IMR-90 (cell line): Measurements from ENCODE around the gene MED26. TPM values are rescaled to one million over a fixed set of nuclear protein-coding genes. Genes with fewer than 3 reads are reported as not detected.

Source experiments
- ATAC-seq: fragments of 200-7000 bp; cut with Tn5 transposase; 2 replicates; pipeline ENCODE4 v1.9.1; 2020; ENCODE audit warnings: low read depth, mild to moderate bottlenecking, moderate library complexity
- BruUV-seq: library from RNA; stranded (reverse); fragments of 400-500 nt; replicated peaks from 2 replicates; lab custom pipeline; 2021; lab: Mats Ljungman, UMichigan
- CTCF ChIA-PET: fragments of 300-600 bp; formaldehyde crosslinking; extraction: SDS; loops from one replicate; lab custom pipeline; 2021; ENCODE audit warnings: antibody characterized with exemption; lab: Yijun Ruan, JAX
- POLR2A ChIA-PET: fragments of 300-600 bp; sonication (Branson Sonifier 250); formaldehyde crosslinking; loops from one replicate; lab custom pipeline; 2022; ENCODE audit warnings: antibody characterized with exemption; ENCODE audit not compliant: unreplicated experiment; lab: Charles Lee
- DNase-seq: peaks from one replicate; pipeline ENCODE4 v3.0.0; 2013
- H2AFZ ChIP-seq: replicated peaks from 2 replicates; pipeline ENCODE3; 2013; ENCODE audit warnings: low read length, mild to moderate bottlenecking; ENCODE audit not compliant: poor library complexity
- H2AK5ac ChIP-seq: 2 replicates; pipeline ENCODE4 v1.6.1; 2013; ENCODE audit warnings: low read depth, low read length, inconsistent platforms
- H2AK9ac ChIP-seq: replicated peaks from 2 replicates; pipeline ENCODE3; 2013; ENCODE audit warnings: mild to moderate bottlenecking, low read depth, low read length, moderate library complexity; ENCODE audit not compliant: poor library complexity
- H2BK120ac ChIP-seq: 2 replicates; pipeline ENCODE4 v1.6.1; 2013; ENCODE audit warnings: low read depth, low read length, inconsistent platforms
- H2BK15ac ChIP-seq: 3 replicates; pipeline ENCODE4 v1.6.1; 2013; ENCODE audit warnings: low read depth, low read length, inconsistent platforms
- H2BK20ac ChIP-seq: 2 replicates; pipeline ENCODE4 v1.6.1; 2013; ENCODE audit warnings: low read depth, mild to moderate bottlenecking, inconsistent platforms, low read length, moderate library complexity
- H2BK5ac ChIP-seq: 2 replicates; pipeline ENCODE4 v1.6.1; 2013; ENCODE audit warnings: mild to moderate bottlenecking, low read depth, low read length, inconsistent platforms; ENCODE audit not compliant: poor library complexity, severe bottlenecking
- H3K14ac ChIP-seq: replicated peaks from 2 replicates; pipeline ENCODE4 v1.6.1; 2013; ENCODE audit warnings: low read depth, low read length, inconsistent platforms
- H3K18ac ChIP-seq: 2 replicates; pipeline ENCODE4 v1.6.1; 2013; ENCODE audit warnings: low read depth, low read length, control low read depth
- H3K23ac ChIP-seq: 2 replicates; pipeline ENCODE4 v1.6.1; 2013; ENCODE audit warnings: low read depth, low read length, inconsistent platforms
- H3K27ac ChIP-seq: 2 replicates; pipeline ENCODE4 v1.5.1; 2013; ENCODE audit warnings: mild to moderate bottlenecking, control low read depth, low read length; ENCODE audit not compliant: insufficient read depth
- H3K27me3 ChIP-seq: 2 replicates; pipeline ENCODE4 v1.6.1; 2013; ENCODE audit warnings: low read length; ENCODE audit not compliant: control insufficient read depth, insufficient read depth
- H3K36me3 ChIP-seq: 2 replicates; pipeline ENCODE4 v1.6.1; 2013; ENCODE audit warnings: low read length, mixed read lengths; ENCODE audit not compliant: control insufficient read depth, insufficient read depth
- H3K4ac ChIP-seq: 2 replicates; pipeline ENCODE4 v1.6.1; 2013; ENCODE audit warnings: low read depth, low read length, inconsistent platforms
- H3K4me1 ChIP-seq: 2 replicates; pipeline ENCODE4 v1.6.1; 2013; ENCODE audit warnings: low read length, mixed read lengths; ENCODE audit not compliant: control insufficient read depth, insufficient read depth
- H3K4me2 ChIP-seq: 2 replicates; pipeline ENCODE4 v1.6.1; 2013; ENCODE audit warnings: low read depth, mild to moderate bottlenecking, control low read depth, low read length, moderate library complexity
- H3K4me3 ChIP-seq: 2 replicates; pipeline ENCODE4 v1.5.1; 2013; ENCODE audit warnings: low read depth, mild to moderate bottlenecking, control low read depth, low read length, moderate library complexity; ENCODE audit not compliant: insufficient read depth
- H3K56ac ChIP-seq: 2 replicates; pipeline ENCODE4 v1.6.1; 2013; ENCODE audit warnings: low read length, inconsistent platforms; ENCODE audit not compliant: insufficient read depth; ENCODE audit errors: extremely low read depth
- H3K79me1 ChIP-seq, 2 experiments: 2 replicates each; pipeline ENCODE4 v1.6.1; 2013; ENCODE audit warnings: low read length in 2 of 2, inconsistent platforms in 1 of 2, low read depth in 1 of 2
- H3K9ac ChIP-seq: 2 replicates; pipeline ENCODE4 v1.6.1; 2013; ENCODE audit warnings: low read depth, low read length, control low read depth
- H3K9me1 ChIP-seq: 2 replicates; pipeline ENCODE4 v1.6.1; 2013; ENCODE audit warnings: low read length, inconsistent platforms; ENCODE audit not compliant: insufficient read depth
- H3K9me3 ChIP-seq: 2 replicates; pipeline ENCODE4 v1.6.1; 2013; ENCODE audit warnings: low read length; ENCODE audit not compliant: control insufficient read depth, insufficient read depth
- H4K20me1 ChIP-seq: 2 replicates; pipeline ENCODE4 v1.6.1; 2013; ENCODE audit warnings: low read length, inconsistent platforms; ENCODE audit not compliant: insufficient read depth
- H4K5ac ChIP-seq: 2 replicates; pipeline ENCODE4 v1.6.1; 2013; ENCODE audit warnings: mild to moderate bottlenecking, low read depth, low read length, control low read depth
- H4K8ac ChIP-seq, 2 experiments: 2 replicates each; pipeline ENCODE4 v1.6.1; 2013; ENCODE audit warnings: low read depth in 2 of 2, low read length in 2 of 2, control low read depth in 1 of 2, inconsistent platforms in 1 of 2
- H4K91ac ChIP-seq: 2 replicates; pipeline ENCODE4 v1.6.1; 2013; ENCODE audit warnings: low read depth, low read length, inconsistent platforms; ENCODE audit not compliant: insufficient read depth
- BHLHE40 ChIP-seq: fragments of 150-350 bp; IDR thresholded peaks from 2 replicates; pipeline ENCODE4 v1.6.1; 2016; ENCODE audit warnings: mild to moderate bottlenecking, low read depth, low read length
- CEBPB ChIP-seq: IDR thresholded peaks from 2 replicates; pipeline ENCODE4 v1.6.1; 2012; ENCODE audit warnings: low read depth, low read length, improper control_type of control experiment
- CHD1 ChIP-seq: IDR thresholded peaks from 2 replicates; pipeline ENCODE4 v1.6.1; 2012; ENCODE audit warnings: low read depth, low read length, improper control_type of control experiment
- FOS ChIP-seq: fragments of 150-350 bp; IDR thresholded peaks from 2 replicates; pipeline ENCODE4 v1.6.1; 2016; ENCODE audit warnings: low read depth, low read length
- MAFK ChIP-seq: IDR thresholded peaks from 2 replicates; pipeline ENCODE4 v1.6.1; 2012; ENCODE audit warnings: low read depth, low read length, improper control_type of control experiment
- MAZ ChIP-seq: IDR thresholded peaks from 2 replicates; pipeline ENCODE4 v1.6.1; 2012; ENCODE audit warnings: low read depth, mild to moderate bottlenecking, low read length, improper control_type of control experiment, moderate library complexity, borderline replicate concordance
- MXI1 ChIP-seq: IDR thresholded peaks from 2 replicates; pipeline ENCODE4 v1.6.1; 2012; ENCODE audit warnings: low read depth, mild to moderate bottlenecking, low read length, moderate library complexity, borderline replicate concordance
- NFE2L2 ChIP-seq: fragments of 150-350 bp; IDR thresholded peaks from 2 replicates; pipeline ENCODE4 v1.6.1; 2016; ENCODE audit warnings: low read depth, mild to moderate bottlenecking, low read length
- RAD21 ChIP-seq: IDR thresholded peaks from 2 replicates; pipeline ENCODE4 v1.6.1; 2012; ENCODE audit warnings: low read length, improper control_type of control experiment
- RFX5 ChIP-seq: IDR thresholded peaks from 2 replicates; pipeline ENCODE4 v1.8.0; 2012; ENCODE audit warnings: low read depth, mild to moderate bottlenecking, low read length, moderate library complexity
- SMC3 ChIP-seq: fragments of 150-350 bp; IDR thresholded peaks from 2 replicates; pipeline ENCODE4 v1.6.1; 2016; ENCODE audit warnings: low read depth, mild to moderate bottlenecking, antibody characterized with exemption, low read length, moderate library complexity
- WGBS, 2 experiments: methylation state at CpG; one replicate each; pipeline versions ENCODE4 v1.1.5 to v1.1.7; 2013; ENCODE audit warnings: missing lambda C conversion rate in 2 of 2; ENCODE audit not compliant: insufficient read length in 1 of 2; ENCODE audit errors: extremely low coverage in 2 of 2; 5-methylcytosine and 5-hydroxymethylcytosine counted together
- dilution Hi-C: fragments of 300-500 bp; cut with HindIII; formaldehyde crosslinking; loops from one replicate; pipeline ENCODE4 v1.14.3; 2018; ENCODE audit warnings: low sequenced_read_pairs; ENCODE audit not compliant: unreplicated experiment
- in situ Hi-C: fragments of 300-500 bp; cut with MboI; formaldehyde crosslinking; loops from 3 replicates; pipeline ENCODE4 v1.14.3; 2019; ENCODE audit warnings: low sequenced_read_pairs, inconsistent platforms, mixed read lengths
- intact Hi-C: fragments of 100-400 bp; cut with micrococcal nuclease; formaldehyde crosslinking; loops from 2 replicates; pipeline ENCODE4 v1.10.0; 2022
- polyA plus RNA-seq, 3 experiments: library from polyadenylated mRNA; depleted of rRNA; stranded (reverse); fragments of >200 nt; gene quantifications; 2 replicates each; pipeline ENCODE4 v1.2.3, GENCODE V29; 2012; ENCODE audit warnings: low replicate concordance in 1 of 3
- total RNA-seq: library from RNA; depleted of rRNA; stranded (reverse); fragments of >200 nt; gene quantifications from 2 replicates; pipeline ENCODE4 v1.2.3, GENCODE V29; 2012
- TF ChIP-seq, protein P1 (sequence below): fragments of 150-350 bp; IDR thresholded peaks from 2 replicates; pipeline ENCODE4 v1.6.1; 2016; ENCODE audit warnings: low read depth, mild to moderate bottlenecking, low read length, moderate library complexity, borderline replicate concordance
- TF ChIP-seq, protein P2 (sequence below): conservative IDR thresholded peaks from 2 replicates; pipeline ENCODE4 v1.5.1; 2012; ENCODE audit warnings: mild to moderate bottlenecking, low read depth, low read length, improper control_type of control experiment

MED26 gene
- total and polyA plus RNA-seq, 2 of the 4 experiments (the other 2 are of a cell fraction) = 2.0 to 4.0 TPM

DNA sequence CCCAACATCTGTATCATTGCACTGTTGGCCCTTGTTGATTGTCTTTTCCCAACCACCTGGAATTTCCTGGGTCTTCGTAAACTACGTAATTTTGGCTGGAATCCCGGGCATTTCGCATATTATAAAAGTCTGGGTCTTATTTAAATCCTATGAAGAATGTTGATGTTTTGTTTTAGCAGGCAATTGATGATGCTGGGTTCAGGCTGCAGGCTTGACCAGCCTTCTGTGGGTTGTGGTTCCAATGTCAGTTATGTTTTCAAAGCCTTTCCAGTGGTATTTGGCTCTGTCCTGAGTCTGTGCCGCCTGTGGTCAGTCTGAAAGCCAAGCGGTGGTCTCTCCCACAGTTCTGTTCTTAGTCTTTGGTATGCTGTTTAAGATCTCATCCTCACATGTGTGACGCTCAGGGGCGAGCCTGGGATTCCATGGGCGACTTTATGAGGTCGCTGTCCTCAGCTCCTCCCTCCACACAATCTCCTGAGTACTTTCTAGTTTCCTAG, 68.2 kb downstream of the MED26 start:
- Histone ChIP-seq H3K4me1 (no peaks in the 10 kb centered on the region), H3K18ac (no peak overlapping the region), H3K79me1 (peaks cover 11 to 40% of the 10 kb centered on the region in 2 experiments), H3K27ac (no peak overlapping the region), H2AK9ac (no peak overlapping the region), H2AK5ac (no peak overlapping the region), H2AFZ (no peak overlapping the region), H4K20me1 (peaks cover 4% of the 10 kb centered on the region; the same call in 1 of the 2 replicates), H4K8ac (no peak overlapping the region), H2BK5ac (no peak overlapping the region), H2BK20ac (no peak overlapping the region), H3K4ac (no peak overlapping the region), H3K9me3 (no peaks in the 10 kb centered on the region), H4K5ac (no peak overlapping the region), H3K23ac (no peak overlapping the region), H3K27me3 (no peaks in the 10 kb centered on the region), H3K36me3 (peaks cover 53% of the 10 kb centered on the region), H3K9ac (no peak overlapping the region), H3K4me3 (no peak overlapping the region), H2BK120ac (no peak overlapping the region), H3K4me2 (no peak overlapping the region), H4K91ac (no peak overlapping the region), H3K56ac (no peak overlapping the region), H2BK15ac (no peak overlapping the region), H3K9me1 (peaks cover 6% of the 10 kb centered on the region; the same call in 1 of the 2 replicates), H3K14ac (no peak overlapping the region)
- ATAC-seq (no peak), DNase-seq (no peak)
- POLR2A ChIA-PET = no interaction called here
- WGBS, 2 experiments = 96% methylated on average over 4 of the region's 10 CpGs; no CpG with 5 or more reads in 1 of the 2 experiments
- dilution Hi-C loops (no loop called here), in situ Hi-C loops (no loop called here), intact Hi-C loops (no loop called here)
- TF ChIP-seq MAZ = no peak
- no peak for TF ChIP-seq FOS
- TF ChIP-seq NFE2L2 = no peak
- TF ChIP-seq MAFK = no peak
- no peak for TF ChIP-seq CEBPB
- TF ChIP-seq RFX5 = no peak
- TF ChIP-seq, protein P1, sequence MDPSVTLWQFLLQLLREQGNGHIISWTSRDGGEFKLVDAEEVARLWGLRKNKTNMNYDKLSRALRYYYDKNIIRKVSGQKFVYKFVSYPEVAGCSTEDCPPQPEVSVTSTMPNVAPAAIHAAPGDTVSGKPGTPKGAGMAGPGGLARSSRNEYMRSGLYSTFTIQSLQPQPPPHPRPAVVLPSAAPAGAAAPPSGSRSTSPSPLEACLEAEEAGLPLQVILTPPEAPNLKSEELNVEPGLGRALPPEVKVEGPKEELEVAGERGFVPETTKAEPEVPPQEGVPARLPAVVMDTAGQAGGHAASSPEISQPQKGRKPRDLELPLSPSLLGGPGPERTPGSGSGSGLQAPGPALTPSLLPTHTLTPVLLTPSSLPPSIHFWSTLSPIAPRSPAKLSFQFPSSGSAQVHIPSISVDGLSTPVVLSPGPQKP = no peak
- TF ChIP-seq CHD1 = no peak
- no peak for TF ChIP-seq SMC3
- TF ChIP-seq RAD21 = no peak
- TF ChIP-seq MXI1 = no peak
- TF ChIP-seq BHLHE40 = no peak
- TF ChIP-seq, protein P2, sequence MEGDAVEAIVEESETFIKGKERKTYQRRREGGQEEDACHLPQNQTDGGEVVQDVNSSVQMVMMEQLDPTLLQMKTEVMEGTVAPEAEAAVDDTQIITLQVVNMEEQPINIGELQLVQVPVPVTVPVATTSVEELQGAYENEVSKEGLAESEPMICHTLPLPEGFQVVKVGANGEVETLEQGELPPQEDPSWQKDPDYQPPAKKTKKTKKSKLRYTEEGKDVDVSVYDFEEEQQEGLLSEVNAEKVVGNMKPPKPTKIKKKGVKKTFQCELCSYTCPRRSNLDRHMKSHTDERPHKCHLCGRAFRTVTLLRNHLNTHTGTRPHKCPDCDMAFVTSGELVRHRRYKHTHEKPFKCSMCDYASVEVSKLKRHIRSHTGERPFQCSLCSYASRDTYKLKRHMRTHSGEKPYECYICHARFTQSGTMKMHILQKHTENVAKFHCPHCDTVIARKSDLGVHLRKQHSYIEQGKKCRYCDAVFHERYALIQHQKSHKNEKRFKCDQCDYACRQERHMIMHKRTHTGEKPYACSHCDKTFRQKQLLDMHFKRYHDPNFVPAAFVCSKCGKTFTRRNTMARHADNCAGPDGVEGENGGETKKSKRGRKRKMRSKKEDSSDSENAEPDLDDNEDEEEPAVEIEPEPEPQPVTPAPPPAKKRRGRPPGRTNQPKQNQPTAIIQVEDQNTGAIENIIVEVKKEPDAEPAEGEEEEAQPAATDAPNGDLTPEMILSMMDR = no peak
- CTCF ChIA-PET = no interaction called here
- BruUV-seq = no TSS peak
